GM18909 (cell line): ENCODE measurements around the gene CAMSAP3.

Experiments
- ATAC-seq: cut with Tn5 transposase; IDR thresholded peaks from one replicate; pipeline ENCODE4 v1.9.1; 2021; ENCODE audit warnings: mild to moderate bottlenecking; ENCODE audit not compliant: unreplicated experiment, poor library complexity

Gene CAMSAP3, protein sequence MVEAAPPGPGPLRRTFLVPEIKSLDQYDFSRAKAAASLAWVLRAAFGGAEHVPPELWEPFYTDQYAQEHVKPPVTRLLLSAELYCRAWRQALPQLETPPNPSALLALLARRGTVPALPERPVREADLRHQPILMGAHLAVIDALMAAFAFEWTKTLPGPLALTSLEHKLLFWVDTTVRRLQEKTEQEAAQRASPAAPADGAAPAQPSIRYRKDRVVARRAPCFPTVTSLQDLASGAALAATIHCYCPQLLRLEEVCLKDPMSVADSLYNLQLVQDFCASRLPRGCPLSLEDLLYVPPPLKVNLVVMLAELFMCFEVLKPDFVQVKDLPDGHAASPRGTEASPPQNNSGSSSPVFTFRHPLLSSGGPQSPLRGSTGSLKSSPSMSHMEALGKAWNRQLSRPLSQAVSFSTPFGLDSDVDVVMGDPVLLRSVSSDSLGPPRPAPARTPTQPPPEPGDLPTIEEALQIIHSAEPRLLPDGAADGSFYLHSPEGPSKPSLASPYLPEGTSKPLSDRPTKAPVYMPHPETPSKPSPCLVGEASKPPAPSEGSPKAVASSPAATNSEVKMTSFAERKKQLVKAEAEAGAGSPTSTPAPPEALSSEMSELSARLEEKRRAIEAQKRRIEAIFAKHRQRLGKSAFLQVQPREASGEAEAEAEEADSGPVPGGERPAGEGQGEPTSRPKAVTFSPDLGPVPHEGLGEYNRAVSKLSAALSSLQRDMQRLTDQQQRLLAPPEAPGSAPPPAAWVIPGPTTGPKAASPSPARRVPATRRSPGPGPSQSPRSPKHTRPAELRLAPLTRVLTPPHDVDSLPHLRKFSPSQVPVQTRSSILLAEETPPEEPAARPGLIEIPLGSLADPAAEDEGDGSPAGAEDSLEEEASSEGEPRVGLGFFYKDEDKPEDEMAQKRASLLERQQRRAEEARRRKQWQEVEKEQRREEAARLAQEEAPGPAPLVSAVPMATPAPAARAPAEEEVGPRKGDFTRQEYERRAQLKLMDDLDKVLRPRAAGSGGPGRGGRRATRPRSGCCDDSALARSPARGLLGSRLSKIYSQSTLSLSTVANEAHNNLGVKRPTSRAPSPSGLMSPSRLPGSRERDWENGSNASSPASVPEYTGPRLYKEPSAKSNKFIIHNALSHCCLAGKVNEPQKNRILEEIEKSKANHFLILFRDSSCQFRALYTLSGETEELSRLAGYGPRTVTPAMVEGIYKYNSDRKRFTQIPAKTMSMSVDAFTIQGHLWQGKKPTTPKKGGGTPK

GRCh38 chr19:7595466-7596133, at the start of gene CAMSAP3:
TSS of gene CAMSAP3 (plus strand) at chr19:7595863. CDS start at chr19:7596003, 140 bp downstream.
- ATAC-seq: peak; percentile 43

- no peak for ATAC-seq
Observed at GRCh38 chr19:7545904-7546303, 49.8 kb upstream of the CAMSAP3 start.

DNA sequence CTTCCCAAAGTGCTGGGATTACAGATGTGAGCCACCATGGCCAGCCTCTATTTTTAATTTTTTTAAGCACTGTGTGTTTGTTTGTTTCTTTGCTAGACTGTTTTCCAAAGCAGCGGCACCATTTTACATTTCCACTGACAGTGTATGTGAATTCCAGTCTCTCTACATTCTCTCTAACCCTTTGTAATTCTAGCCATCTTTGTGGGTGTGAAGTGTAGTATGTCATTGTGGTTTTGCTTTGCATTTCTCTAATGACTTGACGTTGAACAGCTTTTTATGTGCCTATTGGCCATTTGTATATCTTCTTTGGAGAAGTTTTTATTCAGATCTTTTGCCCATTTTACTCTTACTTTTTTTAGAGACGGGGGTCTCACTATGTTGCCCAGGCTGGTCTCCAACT, 48.5 kb upstream of the CAMSAP3 start:
- no peak for ATAC-seq

DNA sequence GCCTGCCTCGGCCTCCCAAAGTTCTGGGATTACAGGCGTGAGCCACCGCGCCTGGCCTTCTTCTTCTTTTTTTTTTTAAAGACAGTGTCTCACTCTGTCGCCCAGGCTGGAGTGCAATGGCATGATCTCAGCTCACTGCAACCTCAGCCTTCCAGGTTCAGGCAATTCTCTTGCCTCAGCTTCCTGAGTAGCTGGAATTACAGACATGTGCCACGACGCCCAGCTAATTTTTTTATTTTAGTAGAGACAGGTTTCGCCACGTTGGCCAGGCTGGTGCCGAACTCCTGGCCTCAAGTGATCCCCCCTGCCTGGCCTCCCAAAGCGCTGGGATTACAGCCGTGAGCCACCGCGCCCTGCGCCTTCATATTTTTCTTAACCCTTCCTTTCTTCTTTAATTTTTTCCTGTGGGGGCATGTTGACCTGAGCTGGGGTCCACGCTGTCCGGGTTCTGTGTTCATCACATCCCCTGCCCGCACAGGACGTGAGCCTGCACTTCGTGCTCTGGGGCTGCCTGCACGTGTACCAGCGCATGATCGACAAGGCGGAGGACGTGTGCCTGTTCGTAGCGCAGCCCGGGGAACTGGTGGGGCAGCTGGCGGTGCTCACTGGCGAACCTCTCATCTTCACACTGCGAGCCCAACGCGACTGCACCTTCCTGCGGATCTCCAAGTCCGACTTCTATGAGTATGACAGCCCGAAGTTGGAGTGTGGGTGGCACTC, 46.1 kb upstream of the CAMSAP3 start:
- no peak for ATAC-seq

GRCh38 chr19:7550169-7550770, 45.4 kb upstream of the CAMSAP3 start:
- no peak for ATAC-seq

DNA sequence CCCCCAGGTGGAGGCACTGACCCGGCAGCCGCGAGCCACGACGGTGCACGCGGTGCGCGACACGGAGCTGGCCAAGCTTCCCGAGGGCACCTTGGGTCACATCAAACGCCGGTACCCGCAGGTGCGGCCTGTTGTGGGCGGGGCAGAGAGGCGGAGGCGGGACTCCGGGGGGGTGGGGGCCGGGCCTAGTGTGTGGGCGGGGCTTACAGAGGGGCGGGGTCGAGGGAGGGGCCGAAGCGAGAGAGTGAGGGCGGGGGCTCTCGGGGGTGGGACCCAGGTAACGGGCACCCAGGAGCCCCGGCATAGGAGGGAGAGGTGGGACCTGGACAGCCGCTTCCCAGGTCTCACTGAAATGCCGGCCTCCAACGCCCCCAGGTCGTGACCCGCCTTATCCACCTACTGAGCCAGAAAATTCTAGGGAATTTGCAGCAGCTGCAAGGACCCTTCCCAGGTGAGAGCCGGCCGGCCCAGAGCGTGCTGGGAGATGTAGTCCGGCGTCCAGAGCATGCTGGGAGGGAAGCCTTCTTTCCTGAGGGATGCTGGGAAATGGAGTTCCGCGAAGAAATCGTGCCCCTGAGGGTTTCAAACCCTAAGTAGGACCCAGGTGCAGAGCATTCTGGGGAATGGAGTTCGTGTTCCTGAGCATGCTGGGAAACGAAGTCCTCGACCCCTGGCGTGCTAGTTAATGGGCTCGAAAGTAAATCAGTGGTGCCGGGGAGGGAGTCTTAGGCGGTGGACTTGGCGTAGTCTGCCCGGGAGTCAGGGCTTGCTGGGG, 44.5 kb upstream of the CAMSAP3 start:
- no peak for ATAC-seq

DNA sequence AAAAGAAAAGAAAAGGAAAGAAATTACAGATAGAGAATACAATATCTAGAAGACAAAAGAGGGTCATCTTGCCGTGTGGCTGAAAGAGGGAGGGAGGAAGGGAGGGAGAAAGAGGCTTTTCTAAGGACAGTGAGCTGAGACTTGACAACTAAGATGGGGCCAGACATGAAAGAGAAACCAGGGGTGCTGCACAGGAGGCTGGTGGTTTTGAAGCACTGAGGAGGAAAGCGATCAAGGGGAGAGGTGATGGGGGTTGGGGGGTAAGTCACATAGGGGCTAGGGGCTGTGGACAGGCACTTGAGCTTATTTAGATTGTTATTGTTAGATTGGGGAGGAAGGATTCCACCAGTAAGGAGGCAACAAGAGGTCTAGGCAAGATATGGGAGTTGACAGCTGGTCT, 42.9 kb upstream of the CAMSAP3 start:
- ATAC-seq: no peak

- no peak for ATAC-seq
Observed at GRCh38 chr19:7554565-7554964, 41.1 kb upstream of the CAMSAP3 start.

DNA sequence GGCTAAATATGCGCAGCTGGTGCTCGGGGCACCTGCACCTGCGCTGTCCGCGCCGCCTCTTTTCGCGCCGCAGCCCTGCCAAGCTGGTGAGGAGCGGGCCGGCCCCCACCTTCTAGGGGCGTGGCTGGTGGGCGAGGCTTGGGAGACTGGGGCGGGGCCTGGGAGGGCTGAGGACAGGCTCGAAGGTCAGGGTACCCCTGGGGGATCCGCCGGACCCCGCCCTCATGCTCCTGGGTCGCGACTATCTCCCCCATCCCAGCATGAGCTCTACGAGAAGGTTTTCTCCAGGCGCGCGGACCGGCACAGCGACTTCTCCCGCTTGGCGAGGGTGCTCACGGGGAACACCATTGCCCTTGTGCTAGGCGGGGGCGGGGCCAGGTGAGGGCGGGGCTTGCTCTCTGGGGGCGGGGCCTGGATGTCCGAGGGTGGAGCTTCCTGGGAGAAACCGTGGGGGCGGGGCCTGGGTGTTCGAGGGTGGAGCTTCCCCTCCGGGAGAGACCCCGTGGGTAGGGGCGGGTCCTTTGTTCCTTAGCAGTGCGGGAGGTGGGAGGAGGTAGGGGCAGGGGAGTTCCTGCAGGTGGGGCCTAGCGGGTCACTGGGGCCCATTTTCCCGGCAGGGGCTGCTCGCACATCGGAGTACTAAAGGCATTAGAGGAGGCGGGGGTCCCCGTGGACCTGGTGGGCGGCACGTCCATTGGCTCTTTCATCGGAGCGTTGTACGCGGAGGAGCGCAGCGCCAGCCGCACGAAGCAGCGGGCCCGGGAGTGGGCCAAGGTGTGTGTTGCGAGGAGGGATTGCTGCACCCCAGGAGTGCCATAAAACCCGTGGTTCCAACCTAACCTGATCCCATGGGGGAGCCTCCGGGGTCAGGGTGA, 40.4 kb upstream of the CAMSAP3 start:
- no peak for ATAC-seq

DNA sequence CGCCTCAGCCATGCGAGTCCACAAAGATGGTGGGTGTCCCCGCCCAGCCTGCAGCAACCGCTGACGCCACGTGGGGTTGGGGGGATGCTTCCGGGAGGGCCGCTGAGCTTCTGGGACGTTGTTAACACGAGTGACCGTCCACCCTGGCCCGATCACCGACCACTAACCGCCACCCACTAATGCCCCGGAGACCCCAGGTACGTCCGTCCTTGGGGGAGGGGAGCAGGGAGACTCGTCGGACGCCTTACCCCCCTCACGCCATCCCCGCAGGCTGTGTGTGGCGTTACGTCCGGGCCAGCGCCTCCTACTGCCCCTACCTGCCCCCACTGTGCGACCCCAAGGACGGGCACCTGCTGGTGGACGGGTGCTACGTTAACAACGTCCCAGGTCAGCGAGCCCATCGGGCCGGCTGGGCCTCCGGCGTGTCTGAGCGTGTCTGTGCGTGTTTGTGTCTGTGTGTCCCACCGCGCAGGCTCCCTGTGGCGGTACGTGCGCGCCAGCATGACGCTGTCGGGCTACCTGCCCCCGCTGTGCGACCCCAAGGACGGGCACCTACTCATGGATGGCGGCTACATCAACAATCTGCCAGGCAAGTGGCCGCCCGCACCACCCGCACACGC, 38.9 kb upstream of the CAMSAP3 start:
- no peak for ATAC-seq

DNA sequence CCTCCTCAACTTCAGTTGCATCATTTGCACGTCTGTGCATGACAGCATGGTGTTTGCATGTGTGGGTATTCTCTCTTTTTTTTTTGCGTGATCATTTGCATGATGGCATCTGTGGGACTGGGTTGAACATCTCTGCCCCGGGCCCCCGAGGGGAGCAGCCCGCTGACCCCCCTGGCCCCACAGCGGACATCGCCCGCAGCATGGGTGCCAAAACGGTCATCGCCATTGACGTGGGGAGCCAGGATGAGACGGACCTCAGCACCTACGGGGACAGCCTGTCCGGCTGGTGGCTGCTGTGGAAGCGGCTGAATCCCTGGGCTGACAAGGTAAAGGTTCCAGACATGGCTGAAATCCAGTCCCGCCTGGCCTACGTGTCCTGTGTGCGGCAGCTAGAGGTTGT, 37.0 kb upstream of the CAMSAP3 start:
- ATAC-seq: no peak

DNA sequence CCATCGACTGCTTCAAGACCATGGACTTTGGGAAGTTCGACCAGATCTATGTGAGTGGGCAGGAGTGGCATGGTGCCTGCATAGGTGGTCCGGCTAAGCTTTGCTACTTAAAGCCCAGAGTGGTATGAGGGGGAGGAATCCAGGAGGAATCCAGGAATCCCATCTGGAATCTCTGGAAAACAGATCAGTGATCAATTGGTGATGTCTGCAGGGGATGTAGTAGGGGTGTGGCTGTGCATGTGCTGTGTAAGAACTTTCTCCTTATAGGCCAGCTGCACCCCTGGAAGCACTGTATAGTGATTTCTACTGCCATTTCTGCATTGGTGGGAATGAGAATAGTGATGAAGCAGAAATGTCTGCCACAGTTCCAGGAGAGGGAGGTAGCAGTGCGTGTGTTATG, 36.6 kb upstream of the CAMSAP3 start:
- ATAC-seq: no peak

- no peak for ATAC-seq
Observed at GRCh38 chr19:7560255-7560654, 35.4 kb upstream of the CAMSAP3 start.

DNA sequence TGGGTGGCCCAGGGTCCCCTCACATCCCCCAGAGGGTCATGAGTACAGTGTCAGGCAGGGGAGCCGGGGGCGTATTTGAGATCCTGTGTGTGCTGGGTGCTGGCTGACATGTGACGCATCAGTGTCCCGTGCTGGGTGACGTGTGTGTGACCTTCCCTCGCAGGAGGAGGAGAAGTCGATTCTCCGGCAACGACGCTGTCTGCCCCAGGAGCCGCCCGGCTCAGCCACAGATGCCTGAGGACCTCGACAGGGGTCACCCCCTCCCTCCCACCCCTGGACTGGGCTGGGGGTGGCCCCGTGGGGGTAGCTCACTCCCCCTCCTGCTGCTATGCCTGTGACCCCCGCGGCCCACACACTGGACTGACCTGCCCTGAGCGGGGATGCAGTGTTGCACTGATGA, 34.3 kb upstream of the CAMSAP3 start:
- no peak for ATAC-seq

- no peak for ATAC-seq
Observed at GRCh38 chr19:7562646-7563393, 32.8 kb upstream of the CAMSAP3 start.

DNA sequence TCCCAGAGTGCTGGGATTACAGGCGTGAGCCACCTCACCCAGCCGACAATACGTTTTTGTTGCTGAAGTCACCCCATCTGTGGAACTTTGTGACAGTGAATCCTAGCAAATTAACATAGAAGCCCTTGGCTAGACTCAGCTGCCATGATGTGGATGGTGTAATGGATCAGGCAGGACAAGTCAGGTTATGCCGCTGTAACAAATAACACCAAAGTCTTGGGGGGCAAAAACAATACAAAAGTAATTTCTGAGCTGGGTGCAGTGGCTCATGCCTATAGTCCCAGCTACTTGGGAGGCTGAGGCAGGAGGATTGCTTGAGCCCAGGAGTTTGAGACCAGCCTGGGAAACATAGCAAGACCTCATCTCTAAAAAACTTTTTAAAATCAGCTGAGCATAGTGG, 30.8 kb upstream of the CAMSAP3 start:
- ATAC-seq: no peak
